ENCODE results near the gene APOL3.
"Not testable (repeated sequence)": the region's sequence is repeated elsewhere in the genome, so short reads cannot be mapped to it uniquely, and the experiment has no call there.

APOL3 gene

GRCh38 chr22:36123673-36124630 lies 36.6 kb downstream of the APOL3 start:
- Histone ChIP-seq H3K4me3 (ENCODE audit: insufficient read depth, low read depth, low read length) (no peak overlapping the region), H3K27me3 (ENCODE audit: control insufficient read depth, insufficient read depth, low read length, poor library complexity, severe bottlenecking) (peaks cover 26% of the 10 kb centered on the region), H3K9me3 (ENCODE audit: control insufficient read depth, low read length) (no peaks in the 10 kb centered on the region), H3K36me3 (ENCODE audit: control insufficient read depth, insufficient read depth, low read length) (no peaks in the 10 kb centered on the region), H3K27ac (ENCODE audit: insufficient read depth, low read depth, low read length, poor library complexity, severe bottlenecking) (no peak overlapping the region), H3K4me1 (ENCODE audit: control insufficient read depth, insufficient read depth, low read length) (no peaks in the 10 kb centered on the region)
- WGBS, 2 experiments: 49% methylated on average over 50 of the region's 50 CpGs

GRCh38 chr22:36120621-36121351 lies 39.8 kb downstream of the APOL3 start:
- not testable (repeated sequence) for H3K9me3 ChIP-seq (ENCODE audit: control insufficient read depth, low read length); H3K4me1 ChIP-seq (ENCODE audit: control insufficient read depth, insufficient read depth, low read length); H3K36me3 ChIP-seq (ENCODE audit: control insufficient read depth, insufficient read depth, low read length); H3K27ac ChIP-seq (ENCODE audit: insufficient read depth, low read depth, low read length, poor library complexity, severe bottlenecking); H3K4me3 ChIP-seq (ENCODE audit: insufficient read depth, low read depth, low read length)
- H3K27me3 ChIP-seq (ENCODE audit: control insufficient read depth, insufficient read depth, low read length, poor library complexity, severe bottlenecking): peaks cover 16% of the 10 kb centered on the region
- 79 to 80% methylated on average over 6 of the region's 6 CpGs for WGBS, 2 experiments

GRCh38 chr22:36117053-36117554 lies 43.5 kb downstream of the APOL3 start:
- H3K9me3 ChIP-seq (ENCODE audit: control insufficient read depth, low read length): no peaks in the 10 kb centered on the region
- 94% methylated on average over 9 of the region's 9 CpGs for WGBS, 2 experiments
- no peaks in the 10 kb centered on the region for H3K27me3 ChIP-seq (ENCODE audit: control insufficient read depth, insufficient read depth, low read length, poor library complexity, severe bottlenecking)
- no peak overlapping the region for H3K4me3 ChIP-seq (ENCODE audit: insufficient read depth, low read depth, low read length)
- H3K27ac ChIP-seq (ENCODE audit: insufficient read depth, low read depth, low read length, poor library complexity, severe bottlenecking): no peak overlapping the region
- no peaks in the 10 kb centered on the region for H3K36me3 ChIP-seq (ENCODE audit: control insufficient read depth, insufficient read depth, low read length)
- H3K4me1 ChIP-seq (ENCODE audit: control insufficient read depth, insufficient read depth, low read length): no peaks in the 10 kb centered on the region

GRCh38 chr22:36116127-36116526 lies 44.4 kb downstream of the APOL3 start:
- Histone ChIP-seq H3K27me3 (ENCODE audit: control insufficient read depth, insufficient read depth, low read length, poor library complexity, severe bottlenecking) (no peaks in the 10 kb centered on the region), H3K9me3 (ENCODE audit: control insufficient read depth, low read length) (no peaks in the 10 kb centered on the region), H3K4me1 (ENCODE audit: control insufficient read depth, insufficient read depth, low read length) (no peaks in the 10 kb centered on the region), H3K36me3 (ENCODE audit: control insufficient read depth, insufficient read depth, low read length) (no peaks in the 10 kb centered on the region), H3K27ac (ENCODE audit: insufficient read depth, low read depth, low read length, poor library complexity, severe bottlenecking) (no peak overlapping the region), H3K4me3 (ENCODE audit: insufficient read depth, low read depth, low read length) (no peak overlapping the region)
- WGBS, 2 experiments: 89 to 92% methylated on average over 2 of the region's 2 CpGs

GRCh38 chr22:36113121-36113520 lies 47.4 kb downstream of the APOL3 start:
- 93 to 100% methylated on average over 1 of the region's 1 CpG for WGBS, 2 experiments

GRCh38 chr22:36111316-36111715 lies 49.2 kb downstream of the APOL3 start:
- no peak overlapping the region for H3K27ac ChIP-seq (ENCODE audit: insufficient read depth, low read depth, low read length, poor library complexity, severe bottlenecking)

More at GRCh38 chr22:36113121-36113520, 47.4 kb downstream of the APOL3 start:
- no peaks in the 10 kb centered on the region for H3K36me3 ChIP-seq (ENCODE audit: control insufficient read depth, insufficient read depth, low read length)
- no peaks in the 10 kb centered on the region for H3K27me3 ChIP-seq (ENCODE audit: control insufficient read depth, insufficient read depth, low read length, poor library complexity, severe bottlenecking)
- H3K4me3 ChIP-seq (ENCODE audit: insufficient read depth, low read depth, low read length): no peak overlapping the region
- peaks cover 4% of the 10 kb centered on the region for H3K4me1 ChIP-seq (ENCODE audit: control insufficient read depth, insufficient read depth, low read length)
- no peak overlapping the region for H3K27ac ChIP-seq (ENCODE audit: insufficient read depth, low read depth, low read length, poor library complexity, severe bottlenecking)
- no peaks in the 10 kb centered on the region for H3K9me3 ChIP-seq (ENCODE audit: control insufficient read depth, low read length)

GRCh38 chr22:36110306-36110881 lies 50.2 kb downstream of the APOL3 start:
- Histone ChIP-seq H3K4me1 (ENCODE audit: control insufficient read depth, insufficient read depth, low read length) (peaks cover 4% of the 10 kb centered on the region), H3K4me3 (ENCODE audit: insufficient read depth, low read depth, low read length) (no peak overlapping the region), H3K36me3 (ENCODE audit: control insufficient read depth, insufficient read depth, low read length) (no peaks in the 10 kb centered on the region), H3K9me3 (ENCODE audit: control insufficient read depth, low read length) (no peaks in the 10 kb centered on the region), H3K27me3 (ENCODE audit: control insufficient read depth, insufficient read depth, low read length, poor library complexity, severe bottlenecking) (no peaks in the 10 kb centered on the region), H3K27ac (ENCODE audit: insufficient read depth, low read depth, low read length, poor library complexity, severe bottlenecking) (no peak overlapping the region)
- 58 to 59% methylated on average over 15 of the region's 15 CpGs for WGBS, 2 experiments

More at GRCh38 chr22:36111316-36111715, 49.2 kb downstream of the APOL3 start:
- Histone ChIP-seq H3K4me3 (ENCODE audit: insufficient read depth, low read depth, low read length) (no peak overlapping the region), H3K27me3 (ENCODE audit: control insufficient read depth, insufficient read depth, low read length, poor library complexity, severe bottlenecking) (no peaks in the 10 kb centered on the region), H3K36me3 (ENCODE audit: control insufficient read depth, insufficient read depth, low read length) (no peaks in the 10 kb centered on the region), H3K9me3 (ENCODE audit: control insufficient read depth, low read length) (no peaks in the 10 kb centered on the region), H3K4me1 (ENCODE audit: control insufficient read depth, insufficient read depth, low read length) (peaks cover 4% of the 10 kb centered on the region)
- WGBS, 2 experiments: 95 to 96% methylated on average over 6 of the region's 6 CpGs

- Histone ChIP-seq H3K4me3 (ENCODE audit: insufficient read depth, low read depth, low read length) (no peak overlapping the region), H3K36me3 (ENCODE audit: control insufficient read depth, insufficient read depth, low read length) (no peaks in the 10 kb centered on the region), H3K9me3 (ENCODE audit: control insufficient read depth, low read length) (no peaks in the 10 kb centered on the region), H3K27me3 (ENCODE audit: control insufficient read depth, insufficient read depth, low read length, poor library complexity, severe bottlenecking) (no peaks in the 10 kb centered on the region), H3K27ac (ENCODE audit: insufficient read depth, low read depth, low read length, poor library complexity, severe bottlenecking) (no peak overlapping the region), H3K4me1 (ENCODE audit: control insufficient read depth, insufficient read depth, low read length) (peaks cover 4% of the 10 kb centered on the region)
- WGBS, 2 experiments: 87 to 91% methylated on average over 7 to 8 of the region's 8 CpGs
These were observed 53.1 kb downstream of the APOL3 start for GRCh38 chr22:36107436-36107835.

GRCh38 chr22:36106910-36107309 lies 53.6 kb downstream of the APOL3 start:
- Histone ChIP-seq H3K4me3 (ENCODE audit: insufficient read depth, low read depth, low read length) (no peak overlapping the region), H3K36me3 (ENCODE audit: control insufficient read depth, insufficient read depth, low read length) (no peaks in the 10 kb centered on the region), H3K27me3 (ENCODE audit: control insufficient read depth, insufficient read depth, low read length, poor library complexity, severe bottlenecking) (no peaks in the 10 kb centered on the region), H3K27ac (ENCODE audit: insufficient read depth, low read depth, low read length, poor library complexity, severe bottlenecking) (no peak overlapping the region), H3K4me1 (ENCODE audit: control insufficient read depth, insufficient read depth, low read length) (peaks cover 4% of the 10 kb centered on the region), H3K9me3 (ENCODE audit: control insufficient read depth, low read length) (no peaks in the 10 kb centered on the region)
- 94 to 97% methylated on average over 2 of the region's 2 CpGs for WGBS, 2 experiments

- 81 to 84% methylated on average over 5 of the region's 5 CpGs for WGBS, 2 experiments
These were observed 55.6 kb downstream of the APOL3 start for GRCh38 chr22:36104988-36105387.

More at GRCh38 chr22:36104988-36105387, 55.6 kb downstream of the APOL3 start:
- Histone ChIP-seq H3K27me3 (ENCODE audit: control insufficient read depth, insufficient read depth, low read length, poor library complexity, severe bottlenecking) (no peaks in the 10 kb centered on the region), H3K9me3 (ENCODE audit: control insufficient read depth, low read length) (no peaks in the 10 kb centered on the region), H3K4me3 (ENCODE audit: insufficient read depth, low read depth, low read length) (no peak overlapping the region), H3K36me3 (ENCODE audit: control insufficient read depth, insufficient read depth, low read length) (no peaks in the 10 kb centered on the region), H3K4me1 (ENCODE audit: control insufficient read depth, insufficient read depth, low read length) (no peaks in the 10 kb centered on the region), H3K27ac (ENCODE audit: insufficient read depth, low read depth, low read length, poor library complexity, severe bottlenecking) (no peak overlapping the region)
